Measurements from ENCODE around the gene TENT5A.

DNA sequence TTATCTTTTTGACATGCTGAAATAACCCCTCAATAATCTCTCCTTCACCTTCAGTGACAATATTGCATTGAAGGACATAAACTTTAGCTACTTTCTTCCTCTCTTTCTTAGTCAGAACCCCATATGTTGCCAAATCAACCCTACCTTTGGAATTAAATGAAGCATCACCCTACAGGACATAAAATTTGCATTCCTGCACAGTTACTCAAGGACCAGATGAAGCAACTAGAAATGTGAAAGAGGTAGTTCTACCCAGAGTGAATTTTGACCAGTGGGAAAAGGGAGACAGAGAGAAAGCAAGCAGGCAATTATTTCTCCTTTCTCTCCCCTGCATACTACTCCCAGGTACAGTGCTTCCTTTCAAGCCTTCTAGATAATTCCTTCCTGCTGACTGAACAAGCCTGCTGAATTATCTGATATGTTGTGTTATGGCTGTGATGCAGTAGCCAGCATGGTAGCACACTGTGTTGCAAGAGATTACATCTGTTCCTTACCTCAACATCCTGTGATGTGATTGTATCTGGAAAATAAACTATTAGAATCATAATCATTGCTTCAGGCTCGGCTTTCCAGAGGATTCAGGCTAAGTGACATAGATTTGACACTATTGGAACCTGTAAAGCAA is 16.6 kb downstream of the TENT5A start:
- TF ChIP-seq, protein P1, sequence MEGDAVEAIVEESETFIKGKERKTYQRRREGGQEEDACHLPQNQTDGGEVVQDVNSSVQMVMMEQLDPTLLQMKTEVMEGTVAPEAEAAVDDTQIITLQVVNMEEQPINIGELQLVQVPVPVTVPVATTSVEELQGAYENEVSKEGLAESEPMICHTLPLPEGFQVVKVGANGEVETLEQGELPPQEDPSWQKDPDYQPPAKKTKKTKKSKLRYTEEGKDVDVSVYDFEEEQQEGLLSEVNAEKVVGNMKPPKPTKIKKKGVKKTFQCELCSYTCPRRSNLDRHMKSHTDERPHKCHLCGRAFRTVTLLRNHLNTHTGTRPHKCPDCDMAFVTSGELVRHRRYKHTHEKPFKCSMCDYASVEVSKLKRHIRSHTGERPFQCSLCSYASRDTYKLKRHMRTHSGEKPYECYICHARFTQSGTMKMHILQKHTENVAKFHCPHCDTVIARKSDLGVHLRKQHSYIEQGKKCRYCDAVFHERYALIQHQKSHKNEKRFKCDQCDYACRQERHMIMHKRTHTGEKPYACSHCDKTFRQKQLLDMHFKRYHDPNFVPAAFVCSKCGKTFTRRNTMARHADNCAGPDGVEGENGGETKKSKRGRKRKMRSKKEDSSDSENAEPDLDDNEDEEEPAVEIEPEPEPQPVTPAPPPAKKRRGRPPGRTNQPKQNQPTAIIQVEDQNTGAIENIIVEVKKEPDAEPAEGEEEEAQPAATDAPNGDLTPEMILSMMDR (IDR thresholded peaks at IDR 0.05; ENCODE audit: low read length): no peak
- TF ChIP-seq EZH2 (optimal IDR thresholded peaks at IDR 0.05; ENCODE audit: low read depth, low read length) (no peak), EZH2phosphoT487 (IDR thresholded peaks at IDR 0.05; ENCODE audit: low read length) (no peak)
